A549 treated with Mapracorat at 1 μM for 4 hours (cell line): ENCODE measurements around the gene KLHL17. TPM values are rescaled to one million over a fixed set of nuclear protein-coding genes. Genes with fewer than 3 reads are reported as not detected.

Experiments used
- total RNA-seq: library from RNA; stranded (reverse); fragments of 200-300 nt; extraction: Qiagen RNA extraction; gene quantifications from 5 replicates; pipeline ENCODE4 v1.2.3, GENCODE V29; 2022

Gene KLHL17
- total RNA-seq: 9.1 to 20.0 TPM (median 16.2 TPM) in 5 replicates

GRCh38 chr1:960363-961131, at the start of gene KLHL17:
Gene KLHL17, plus strand, starts transcription at chr1:960584. Its CDS starts 110 bp downstream, at chr1:960694.

GRCh38 chr1:923131-923990, 37.0 kb upstream of the KLHL17 start, which contains the start of gene SAMD11:
Gene SAMD11, plus strand, starts transcription at chr1:923923. Its CDS starts 509 bp downstream, at chr1:924432.

GRCh38 chr1:958823-959730, 1.3 kb upstream of the KLHL17 start, which contains the start of gene NOC2L:
Gene NOC2L, minus strand, starts transcription at chr1:959256. Its CDS starts 16 bp downstream, at chr1:959240.

GRCh38 chr1:966135-966703, 5.8 kb downstream of the KLHL17 start, which contains the start of gene PLEKHN1:
Gene PLEKHN1, plus strand, starts transcription at chr1:966482. Its CDS starts 50 bp downstream, at chr1:966532.

GRCh38 chr1:981955-982558, 21.7 kb downstream of the KLHL17 start, which contains the start of gene PERM1:
Gene PERM1, minus strand, starts transcription at chr1:982093. Its CDS starts 1,064 bp downstream, at chr1:981029.

GRCh38 chr1:999725-1000356, 39.5 kb downstream of the KLHL17 start, which contains the start of gene HES4:
Gene HES4, minus strand, starts transcription at chr1:1000097. Its CDS starts 124 bp downstream, at chr1:999973.

GRCh38 chr1:1013105-1013921, 52.9 kb downstream of the KLHL17 start, which contains the start of gene ISG15:
Gene ISG15, plus strand, starts transcription at chr1:1013497. Its CDS starts 77 bp downstream, at chr1:1013574.

Other genes with a start within 250 kb of the KLHL17 start
- 16.3 to 29.6 TPM (median 27.8 TPM) in 5 replicates for gene SAMD11, start 36.7 kb upstream of the KLHL17 start, total RNA-seq
- 68.0 to 91.8 TPM (median 81.8 TPM) in 5 replicates for gene NOC2L, start 1.3 kb upstream of the KLHL17 start, total RNA-seq
- gene PLEKHN1, start 5.9 kb downstream of the KLHL17 start, total RNA-seq: 3.6 to 6.3 TPM (median 5.7 TPM) in 5 replicates
- gene PERM1, start 21.5 kb downstream of the KLHL17 start, total RNA-seq: 0.10 to 0.30 TPM (median 0.14 TPM) in 4 of 5 replicates, not detected in the other
- gene HES4, start 39.5 kb downstream of the KLHL17 start, total RNA-seq: 22.0 to 73.2 TPM (median 67.5 TPM) in 5 replicates
- 14.5 to 24.2 TPM (median 20.9 TPM) in 5 replicates for gene ISG15, start 52.9 kb downstream of the KLHL17 start, total RNA-seq
- 70.3 to 123 TPM (median 118 TPM) in 5 replicates for gene AGRN, start 59.5 kb downstream of the KLHL17 start, total RNA-seq
- 0.23 to 0.34 TPM (median 0.27 TPM) in 5 replicates for gene RNF223, start 113.7 kb downstream of the KLHL17 start, total RNA-seq
- 9.0 to 15.0 TPM (median 13.5 TPM) in 5 replicates for gene C1orf159, start 155.5 kb downstream of the KLHL17 start, total RNA-seq
- not detected in 5 replicates for gene TTLL10, start 213.3 kb downstream of the KLHL17 start, total RNA-seq
- gene TNFRSF18, start 246.0 kb downstream of the KLHL17 start, total RNA-seq: 0.15 to 0.25 TPM (median 0.15 TPM) in 3 of 5 replicates, not detected in the others